Measurements from ENCODE around the gene PPP1R1C.

DNA sequence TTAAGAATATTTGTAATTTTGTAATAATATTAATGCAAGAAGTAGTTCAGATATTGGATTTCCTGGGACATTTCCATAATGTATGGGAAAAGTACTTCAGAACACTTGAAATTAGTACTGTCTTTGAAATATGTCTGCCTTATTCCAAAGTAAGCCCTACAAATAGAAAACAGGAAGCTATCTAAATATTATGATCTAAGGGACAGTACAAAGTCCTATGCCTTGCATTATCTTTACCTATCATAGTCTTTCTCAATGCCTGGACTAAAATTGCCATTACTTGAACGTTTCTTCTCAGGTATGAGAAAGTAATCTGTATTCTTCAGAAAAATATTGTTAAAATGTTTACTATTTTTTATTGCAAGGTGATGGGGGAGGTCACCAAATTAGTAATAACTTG lies 113.0 kb downstream of the PPP1R1C start:
- TF ChIP-seq, protein P1, sequence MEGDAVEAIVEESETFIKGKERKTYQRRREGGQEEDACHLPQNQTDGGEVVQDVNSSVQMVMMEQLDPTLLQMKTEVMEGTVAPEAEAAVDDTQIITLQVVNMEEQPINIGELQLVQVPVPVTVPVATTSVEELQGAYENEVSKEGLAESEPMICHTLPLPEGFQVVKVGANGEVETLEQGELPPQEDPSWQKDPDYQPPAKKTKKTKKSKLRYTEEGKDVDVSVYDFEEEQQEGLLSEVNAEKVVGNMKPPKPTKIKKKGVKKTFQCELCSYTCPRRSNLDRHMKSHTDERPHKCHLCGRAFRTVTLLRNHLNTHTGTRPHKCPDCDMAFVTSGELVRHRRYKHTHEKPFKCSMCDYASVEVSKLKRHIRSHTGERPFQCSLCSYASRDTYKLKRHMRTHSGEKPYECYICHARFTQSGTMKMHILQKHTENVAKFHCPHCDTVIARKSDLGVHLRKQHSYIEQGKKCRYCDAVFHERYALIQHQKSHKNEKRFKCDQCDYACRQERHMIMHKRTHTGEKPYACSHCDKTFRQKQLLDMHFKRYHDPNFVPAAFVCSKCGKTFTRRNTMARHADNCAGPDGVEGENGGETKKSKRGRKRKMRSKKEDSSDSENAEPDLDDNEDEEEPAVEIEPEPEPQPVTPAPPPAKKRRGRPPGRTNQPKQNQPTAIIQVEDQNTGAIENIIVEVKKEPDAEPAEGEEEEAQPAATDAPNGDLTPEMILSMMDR (conservative IDR thresholded peaks at IDR 0.05; ENCODE audit: low read length), result no peak
- no peak for TF ChIP-seq EZH2phosphoT487 (IDR thresholded peaks at IDR 0.05; ENCODE audit: borderline replicate concordance, low read depth, low read length)
